H1 (cell line): Measurements from ENCODE around the gene FLT1. TPM values are rescaled to one million over a fixed set of nuclear protein-coding genes. Genes with fewer than 3 reads are reported as not detected.

Experiments used
- CBX8 ChIP-seq: fragments of 300-800, 300-1000 bp; sonication (generic); IDR thresholded peaks from 2 replicates; pipeline ENCODE4 v1.7.1; 2016; ENCODE audit warnings: low read depth, low read length, borderline replicate concordance
- SP2 ChIP-seq: IDR thresholded peaks from 2 replicates; pipeline ENCODE4 v1.6.1; 2012; ENCODE audit warnings: mild to moderate bottlenecking, low read length, inconsistent platforms
- polyA plus RNA-seq, 7 experiments: library from polyadenylated mRNA; depleted of rRNA in 3 of 7; stranded (reverse) in 5 of 7; unstranded in 2 of 7; fragments of >200 nt in 5 of 7; fragments of 200-250 nt in 2 of 7; gene quantifications; 1 replicate in 5 of 7; 2 replicates in 1 of 7; 4 replicates in 1 of 7; pipeline versions ENCODE4 v1.2.1 to v1.2.3, GENCODE V29; 2011 to 2013; ENCODE audit warnings: missing spikeins in 2 of 7, mixed read lengths in 2 of 7
- total RNA-seq: library from RNA; stranded (reverse); fragmentation: NEBNext Ultra II Directional; extraction: Animal tissue kit (Norgen Biotek cat#: 25700); gene quantifications from 2 replicates; pipeline ENCODE4 v1.2.1, GENCODE V29; 2021

Gene FLT1
- total and polyA plus RNA-seq, 2 of the 8 experiments (the other 6 are each of a cell fraction or from before 2014, with no cell fraction given): 19.7 to 90.2 TPM

GRCh38 chr13:28370448-28370847 lies 124.5 kb downstream of the FLT1 start (continued):
- TF ChIP-seq CBX8 (no peak), SP2 (no peak)
